Gastrocnemius medialis (tissue), 4 donors: ENCODE results near the gene CENPS. TPM values are rescaled to one million over a fixed set of nuclear protein-coding genes. Genes with fewer than 3 reads are reported as not detected.
"Not testable (repeated sequence)": the region's sequence is repeated elsewhere in the genome, so short reads cannot be mapped to it uniquely, and the experiment has no call there.

Experiments
- ATAC-seq, 2 donors: fragments of 150-250 bp; one replicate each; pipeline ENCODE4 v1.9.1; 2016
- DNase-seq, 2 donors: peaks; one replicate each; pipeline ENCODE4 v3.0.0-alpha.2; 2019
- H3K27ac ChIP-seq, 4 donors: fragments of 200-600 bp; sonication (generic); 1 replicate in 1 of 4; 2 replicates in 3 of 4; pipeline ENCODE4 v1.5.1; 2016 to 2018; ENCODE audit warnings: mild to moderate bottlenecking in 2 of 4, moderate library complexity in 1 of 4
- H3K27me3 ChIP-seq, 3 donors: fragments of 200-600 bp; sonication (generic) in 2 of 3; 1 replicate in 1 of 3; 2 replicates in 2 of 3; pipeline versions ENCODE4 v1.5.1 to v1.6.0; 2016 to 2019; ENCODE audit warnings: mild to moderate bottlenecking in 1 of 3, moderate library complexity in 1 of 3
- H3K36me3 ChIP-seq, 2 donors: fragments of 200-600 bp; sonication (generic) in 1 of 2; one replicate each; pipeline ENCODE4 v1.5.1; 2017 to 2018
- H3K4me1 ChIP-seq, 2 donors: fragments of 200-600 bp; sonication (generic) in 1 of 2; one replicate each; pipeline ENCODE4 v1.5.1; 2016 to 2017; ENCODE audit warnings: mild to moderate bottlenecking in 2 of 2
- H3K4me3 ChIP-seq, 4 donors: fragments of 200-600 bp; sonication (generic) in 3 of 4; 1 replicate in 1 of 4; 2 replicates in 3 of 4; pipeline ENCODE4 v1.5.1; 2016 to 2019; ENCODE audit warnings: mild to moderate bottlenecking in 2 of 4
- H3K9me3 ChIP-seq, 3 donors: fragments of 200-600 bp; sonication (generic) in 2 of 3; 1 replicate in 1 of 3; 2 replicates in 2 of 3; pipeline ENCODE4 v1.5.1; 2016 to 2019
- POLR2A ChIP-seq, 2 donors: fragments of 450-650 bp; IDR thresholded peaks; one replicate each; pipeline ENCODE4 v1.6.1; 2017; ENCODE audit warnings: antibody characterized with exemption in 2 of 2, mild to moderate bottlenecking in 2 of 2, moderate library complexity in 2 of 2
- in situ Hi-C, 4 donors: fragments of 200-750 bp; cut with MboI; loops; one replicate each; pipeline versions ENCODE4 v1.15.0 to v1.8.0; 2017; ENCODE audit warnings: low sequenced_read_pairs in 4 of 4
- intact Hi-C: fragments of 100-400 bp; cut with DNase I; formaldehyde crosslinking; loops from one replicate; pipeline ENCODE4 v1.15.1; 2023; ENCODE audit warnings: low total_unique reads
- total RNA-seq, 4 donors: library from RNA; depleted of rRNA; stranded (reverse); fragments of >200 nt; gene quantifications; one replicate each; pipeline versions ENCODE4 v1.1.0 to v1.2.3, GENCODE V29; 2016
- TF ChIP-seq, protein P1 (sequence below), 5 experiments: fragments of 450-650 bp in 3 of 5; fragments of 200-600 bp in 2 of 5; sonication (generic) in 2 of 5; IDR thresholded peaks in 4 of 5; conservative IDR thresholded peaks in 1 of 5; 1 replicate in 4 of 5; 2 replicates in 1 of 5; pipeline ENCODE4 v1.5.1; 2016 to 2019; ENCODE audit warnings: antibody characterized with exemption in 5 of 5, mild to moderate bottlenecking in 3 of 5, moderate library complexity in 3 of 5

Gene CENPS
- total RNA-seq, 4 donors from 2014 or later: 0.42 to 3.8 (median 2.9) TPM

DNA sequence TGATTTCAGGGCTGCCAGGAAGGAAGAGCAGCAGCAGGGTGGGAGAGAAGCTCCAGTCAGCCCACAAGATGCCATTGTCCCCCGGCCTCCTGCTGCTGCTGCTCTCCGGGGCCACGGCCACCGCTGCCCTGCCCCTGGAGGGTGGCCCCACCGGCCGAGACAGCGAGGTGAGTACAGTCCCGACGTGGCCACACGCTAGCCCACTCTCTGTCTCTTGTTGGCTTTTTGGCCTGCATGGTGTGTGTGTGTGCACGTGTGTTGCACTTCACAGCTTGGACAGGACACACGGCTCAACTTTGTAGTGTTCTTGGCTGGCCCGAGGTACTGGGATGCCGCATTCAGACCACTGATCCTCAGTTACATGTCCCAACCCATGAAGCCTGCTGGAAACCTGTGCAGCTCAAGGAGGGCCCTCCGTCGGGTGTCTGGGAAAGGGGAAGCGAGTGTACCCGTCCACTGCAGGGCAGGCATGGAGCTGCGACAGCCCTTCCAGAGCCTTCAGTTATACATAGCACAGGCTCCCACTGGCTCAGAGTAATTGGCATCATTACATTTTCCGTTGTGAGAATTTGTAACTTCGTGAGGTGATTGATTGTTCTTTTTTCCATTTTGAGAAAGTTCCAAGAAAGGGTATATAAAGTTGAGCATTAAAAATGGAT is 20.1 kb downstream of the CENPS start:
- in situ Hi-C loops (no loop called here), intact Hi-C loops (no loop called here)
- H3K27me3 ChIP-seq: peaks cover 9 to 10% (median 9%) of the 10 kb centered on the region in 3 donors
- ATAC-seq: no peak
- H3K27ac ChIP-seq: no peak overlapping the region
- H3K36me3 ChIP-seq: no peaks in the 10 kb centered on the region
- DNase-seq: no peak
- H3K9me3 ChIP-seq: no peaks in the 10 kb centered on the region
- TF ChIP-seq, protein P1, sequence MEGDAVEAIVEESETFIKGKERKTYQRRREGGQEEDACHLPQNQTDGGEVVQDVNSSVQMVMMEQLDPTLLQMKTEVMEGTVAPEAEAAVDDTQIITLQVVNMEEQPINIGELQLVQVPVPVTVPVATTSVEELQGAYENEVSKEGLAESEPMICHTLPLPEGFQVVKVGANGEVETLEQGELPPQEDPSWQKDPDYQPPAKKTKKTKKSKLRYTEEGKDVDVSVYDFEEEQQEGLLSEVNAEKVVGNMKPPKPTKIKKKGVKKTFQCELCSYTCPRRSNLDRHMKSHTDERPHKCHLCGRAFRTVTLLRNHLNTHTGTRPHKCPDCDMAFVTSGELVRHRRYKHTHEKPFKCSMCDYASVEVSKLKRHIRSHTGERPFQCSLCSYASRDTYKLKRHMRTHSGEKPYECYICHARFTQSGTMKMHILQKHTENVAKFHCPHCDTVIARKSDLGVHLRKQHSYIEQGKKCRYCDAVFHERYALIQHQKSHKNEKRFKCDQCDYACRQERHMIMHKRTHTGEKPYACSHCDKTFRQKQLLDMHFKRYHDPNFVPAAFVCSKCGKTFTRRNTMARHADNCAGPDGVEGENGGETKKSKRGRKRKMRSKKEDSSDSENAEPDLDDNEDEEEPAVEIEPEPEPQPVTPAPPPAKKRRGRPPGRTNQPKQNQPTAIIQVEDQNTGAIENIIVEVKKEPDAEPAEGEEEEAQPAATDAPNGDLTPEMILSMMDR (IDR thresholded peaks at IDR 0.05 in 4 of 5, conservative IDR thresholded peaks at IDR 0.05 in 1 of 5): no peak
- no peak for TF ChIP-seq POLR2A (IDR thresholded peaks at IDR 0.05)
- no peaks in the 10 kb centered on the region for H3K4me1 ChIP-seq
- no peak overlapping the region for H3K4me3 ChIP-seq

DNA sequence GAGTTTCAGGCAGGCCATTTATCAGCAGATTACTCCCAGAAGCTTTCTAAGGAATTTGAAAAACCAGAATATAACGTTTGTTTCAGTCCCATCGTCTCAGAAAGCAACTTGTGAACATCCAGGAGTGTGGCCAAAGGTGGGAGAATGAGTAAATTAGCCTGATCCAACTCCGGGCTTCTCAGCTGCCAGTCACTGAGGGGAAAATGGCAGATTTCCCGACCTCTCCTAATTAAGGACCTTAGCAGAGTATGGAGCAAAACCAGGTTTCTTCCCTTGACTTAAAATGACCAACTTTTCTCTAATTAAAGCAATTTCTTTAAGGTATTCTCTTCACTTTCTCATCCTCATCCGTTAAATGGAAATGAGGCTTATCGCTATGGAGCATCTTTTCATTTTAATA is 20.6 kb downstream of the CENPS start:
- no peak for ATAC-seq

DNA sequence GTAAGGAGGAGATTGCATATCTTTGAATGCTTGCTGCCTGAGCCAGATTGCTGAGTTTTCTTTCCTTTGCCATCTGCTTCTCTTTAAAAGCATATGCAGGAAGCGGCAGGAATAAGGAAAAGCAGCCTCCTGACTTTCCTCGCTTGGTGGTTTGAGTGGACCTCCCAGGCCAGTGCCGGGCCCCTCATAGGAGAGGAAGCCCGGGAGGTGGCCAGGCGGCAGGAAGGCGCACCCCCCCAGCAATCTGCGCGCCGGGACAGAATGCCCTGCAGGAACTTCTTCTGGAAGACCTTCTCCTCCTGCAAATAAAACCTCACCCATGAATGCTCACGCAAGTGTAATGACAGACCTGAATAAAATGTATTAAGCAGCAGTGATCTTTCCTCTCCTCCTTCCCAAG is 21.1 kb downstream of the CENPS start:
- no peak overlapping the region for H3K27ac ChIP-seq
- no peak for ATAC-seq

More for the DNA sequence above, 20.6 kb downstream of the CENPS start:
- in situ Hi-C loops: no loop called here
- no peaks in the 10 kb centered on the region for H3K4me1 ChIP-seq
- H3K27me3 ChIP-seq: peaks cover 9 to 10% (median 9%) of the 10 kb centered on the region in 3 donors
- no peak for TF ChIP-seq POLR2A (IDR thresholded peaks at IDR 0.05)
- TF ChIP-seq, protein P1 (IDR thresholded peaks at IDR 0.05 in 4 of 5, conservative IDR thresholded peaks at IDR 0.05 in 1 of 5): no peak
- H3K27ac ChIP-seq: no peak overlapping the region
- H3K4me3 ChIP-seq: no peak overlapping the region
- intact Hi-C loops: no loop called here
- DNase-seq: no peak
- H3K9me3 ChIP-seq: no peaks in the 10 kb centered on the region
- H3K36me3 ChIP-seq: no peaks in the 10 kb centered on the region

DNA sequence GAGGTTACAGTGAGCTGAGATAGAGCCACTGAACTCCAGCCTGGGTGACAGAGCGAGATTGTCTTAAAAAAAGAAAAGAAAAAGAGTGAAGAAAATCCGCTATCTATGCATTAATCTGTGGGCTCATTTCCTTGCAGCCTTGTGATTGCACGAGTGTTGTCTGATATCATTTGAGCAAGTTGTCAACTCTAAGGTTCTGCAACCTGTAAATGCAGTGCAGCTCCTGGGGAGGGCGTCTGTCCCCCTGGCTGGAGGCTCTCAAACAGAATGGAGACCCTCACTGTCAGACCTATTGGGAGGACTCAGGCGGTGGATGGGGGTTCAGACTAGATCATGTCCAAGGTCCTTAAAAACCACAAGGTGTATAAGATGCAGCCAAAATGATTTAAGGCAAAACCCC is 25.8 kb downstream of the CENPS start:
- H3K27me3 ChIP-seq: no peaks in the 10 kb centered on the region
- H3K27ac ChIP-seq: no peak overlapping the region
- in situ Hi-C loops (no loop called here), intact Hi-C loops (no loop called here)
- H3K9me3 ChIP-seq: no peaks in the 10 kb centered on the region
- DNase-seq (no peak), ATAC-seq (no peak)
- H3K4me3 ChIP-seq: no peak overlapping the region
- H3K4me1 ChIP-seq: no peaks in the 10 kb centered on the region
- H3K36me3 ChIP-seq: peaks cover 0 to 6% of the 10 kb centered on the region in 2 donors
- TF ChIP-seq, protein P1 (IDR thresholded peaks at IDR 0.05 in 4 of 5, conservative IDR thresholded peaks at IDR 0.05 in 1 of 5): no peak
- TF ChIP-seq POLR2A (IDR thresholded peaks at IDR 0.05): no peak

More for the DNA sequence above, 21.1 kb downstream of the CENPS start:
- TF ChIP-seq, protein P1 (IDR thresholded peaks at IDR 0.05 in 4 of 5, conservative IDR thresholded peaks at IDR 0.05 in 1 of 5): no peak
- TF ChIP-seq POLR2A (IDR thresholded peaks at IDR 0.05): no peak
- H3K4me3 ChIP-seq: no peak overlapping the region
- no peak for DNase-seq
- intact Hi-C loops: no loop called here
- peaks cover 9 to 10% (median 9%) of the 10 kb centered on the region in 3 donors for H3K27me3 ChIP-seq
- in situ Hi-C loops: no loop called here
- no peaks in the 10 kb centered on the region for H3K36me3 ChIP-seq
- H3K4me1 ChIP-seq: no peaks in the 10 kb centered on the region
- no peaks in the 10 kb centered on the region for H3K9me3 ChIP-seq

DNA sequence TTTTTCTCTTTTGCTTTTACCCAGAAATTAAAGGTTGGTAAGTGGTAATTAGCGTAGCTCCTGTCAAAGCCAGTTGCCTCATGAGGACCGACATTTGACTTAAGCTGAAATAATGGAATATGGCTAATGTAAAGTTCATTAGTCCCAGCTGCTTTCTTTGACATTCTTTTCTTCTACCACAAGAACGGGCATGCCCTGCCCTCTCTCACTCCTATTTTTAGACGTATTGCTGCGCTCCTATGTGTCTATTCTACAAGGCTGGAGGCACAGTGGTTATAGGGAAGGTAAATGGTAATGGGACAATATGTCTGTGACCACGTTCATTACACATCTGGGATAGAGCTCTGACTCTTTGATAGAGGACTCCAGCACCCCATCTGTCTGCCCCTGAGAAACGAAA is 26.4 kb downstream of the CENPS start:
- in situ Hi-C loops: no loop called here
- H3K4me1 ChIP-seq: no peaks in the 10 kb centered on the region
- DNase-seq: no peak
- ATAC-seq: no peak
- H3K4me3 ChIP-seq: no peak overlapping the region
- H3K27me3 ChIP-seq: no peaks in the 10 kb centered on the region
- H3K27ac ChIP-seq: no peak overlapping the region
- no peak for TF ChIP-seq POLR2A (IDR thresholded peaks at IDR 0.05)
- TF ChIP-seq, protein P1 (IDR thresholded peaks at IDR 0.05 in 4 of 5, conservative IDR thresholded peaks at IDR 0.05 in 1 of 5): no peak
- H3K9me3 ChIP-seq: no peaks in the 10 kb centered on the region
- intact Hi-C loops: no loop called here
- H3K36me3 ChIP-seq: peaks cover 0 to 12% of the 10 kb centered on the region in 2 donors

DNA sequence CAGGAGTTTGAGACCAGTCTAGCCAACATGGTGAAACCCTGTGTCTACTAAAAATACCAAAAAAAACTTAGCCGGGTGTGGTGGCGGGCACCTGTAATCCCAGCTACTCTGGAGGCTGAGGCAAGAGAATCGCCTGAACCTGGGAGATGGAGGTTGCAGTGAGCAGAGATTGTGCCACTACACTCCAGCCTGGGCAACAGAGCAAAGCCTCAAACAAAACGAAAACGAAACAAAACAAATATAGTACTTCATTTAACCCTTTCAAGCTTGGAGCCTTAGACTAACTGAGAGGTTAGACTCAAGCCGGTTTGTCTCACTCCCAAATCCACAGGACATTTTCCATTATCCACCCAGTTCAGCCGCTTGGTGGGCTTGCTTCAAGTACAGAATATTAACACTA is 27.2 kb downstream of the CENPS start:
- H3K36me3 ChIP-seq: peaks cover 0 to 20% of the 10 kb centered on the region in 2 donors
- H3K27me3 ChIP-seq, in situ Hi-C loops, ATAC-seq, H3K27ac ChIP-seq, intact Hi-C loops, DNase-seq, H3K4me1 ChIP-seq, H3K4me3 ChIP-seq, H3K9me3 ChIP-seq: not testable (repeated sequence)
